ENCODE results near the gene CGRRF1. TPM values are rescaled to one million over a fixed set of nuclear protein-coding genes. Genes with fewer than 3 reads are reported as not detected.
A peak's percentile ranks its signal among the peaks of the same experiment; 100 is the strongest.

CGRRF1 gene
- total RNA-seq, 2 donors from 2014 or later: 17.1 to 25.7 TPM

DNA sequence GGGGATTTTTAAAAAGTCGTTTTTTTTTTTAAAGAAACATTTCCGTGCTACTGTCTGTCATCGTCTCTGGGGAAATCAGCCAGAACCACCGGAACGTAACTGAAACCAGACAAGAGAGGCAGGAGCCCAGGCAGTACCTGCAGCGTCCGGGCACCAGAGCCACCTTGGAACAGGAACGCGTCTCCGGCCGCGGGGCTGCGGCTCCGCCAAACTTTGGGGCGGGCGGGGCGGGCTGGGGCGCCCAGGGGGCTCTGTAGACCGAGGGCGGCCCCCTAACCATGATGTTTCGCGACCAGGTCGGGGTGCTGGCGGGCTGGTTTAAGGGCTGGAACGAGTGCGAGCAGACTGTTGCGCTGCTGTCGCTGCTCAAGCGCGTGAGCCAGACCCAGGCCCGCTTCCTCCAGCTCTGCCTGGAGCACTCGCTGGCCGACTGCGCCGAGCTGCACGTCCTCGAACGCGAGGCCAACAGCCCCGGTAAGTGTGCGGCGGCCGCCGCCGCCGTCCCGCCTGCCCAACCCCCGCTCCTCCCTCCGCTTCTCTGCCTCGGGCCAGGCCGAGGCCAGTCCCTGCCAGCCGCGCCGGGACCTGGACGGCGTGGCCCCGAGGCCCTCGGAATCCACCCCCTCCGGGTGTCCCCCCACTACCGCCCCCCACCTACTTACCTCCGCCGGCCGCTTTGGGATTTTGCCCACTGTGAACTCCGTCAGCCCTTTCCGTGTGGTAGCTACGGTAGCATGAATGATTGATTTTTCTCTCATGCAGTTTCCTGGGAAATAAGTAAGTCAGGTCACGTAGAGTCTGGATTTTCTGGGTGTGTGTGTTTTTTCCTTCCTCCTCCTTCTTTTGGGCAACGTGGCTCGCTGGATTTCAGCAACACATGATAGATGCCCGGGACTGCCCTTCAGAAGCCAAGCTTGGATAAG lies 58.2 kb downstream of the CGRRF1 start:
- under 1% methylated on average over 64 of the region's 70 CpGs for WGBS
- peak; percentile 37 for DNase-seq (ENCODE audit: low spot score)
- H3K4me3 ChIP-seq: peak overlapping the region; percentile 65 to 66
- intact Hi-C loops (cut with DNase I): loop anchor here (2.0 kb wide), 1 partner anchor 109 kb away; no protein-coding TSS in a partner anchor
- peak overlapping the region; percentile 93 to 97 for H3K27ac ChIP-seq
- no peaks in the 10 kb centered on the region for H3K36me3 ChIP-seq
- TF ChIP-seq POLR2AphosphoS5 (IDR thresholded peaks at IDR 0.05) (no peak), POLR2A (IDR thresholded peaks at IDR 0.05) (no peak)
- TF ChIP-seq, protein P1, sequence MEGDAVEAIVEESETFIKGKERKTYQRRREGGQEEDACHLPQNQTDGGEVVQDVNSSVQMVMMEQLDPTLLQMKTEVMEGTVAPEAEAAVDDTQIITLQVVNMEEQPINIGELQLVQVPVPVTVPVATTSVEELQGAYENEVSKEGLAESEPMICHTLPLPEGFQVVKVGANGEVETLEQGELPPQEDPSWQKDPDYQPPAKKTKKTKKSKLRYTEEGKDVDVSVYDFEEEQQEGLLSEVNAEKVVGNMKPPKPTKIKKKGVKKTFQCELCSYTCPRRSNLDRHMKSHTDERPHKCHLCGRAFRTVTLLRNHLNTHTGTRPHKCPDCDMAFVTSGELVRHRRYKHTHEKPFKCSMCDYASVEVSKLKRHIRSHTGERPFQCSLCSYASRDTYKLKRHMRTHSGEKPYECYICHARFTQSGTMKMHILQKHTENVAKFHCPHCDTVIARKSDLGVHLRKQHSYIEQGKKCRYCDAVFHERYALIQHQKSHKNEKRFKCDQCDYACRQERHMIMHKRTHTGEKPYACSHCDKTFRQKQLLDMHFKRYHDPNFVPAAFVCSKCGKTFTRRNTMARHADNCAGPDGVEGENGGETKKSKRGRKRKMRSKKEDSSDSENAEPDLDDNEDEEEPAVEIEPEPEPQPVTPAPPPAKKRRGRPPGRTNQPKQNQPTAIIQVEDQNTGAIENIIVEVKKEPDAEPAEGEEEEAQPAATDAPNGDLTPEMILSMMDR (IDR thresholded peaks at IDR 0.05): no peak
- no peaks in the 10 kb centered on the region for H3K9me3 ChIP-seq
- H3K4me1 ChIP-seq (replicated peaks): no peaks in the 10 kb centered on the region
- no peaks in the 10 kb centered on the region for H3K27me3 ChIP-seq (replicated peaks; ENCODE audit: insufficient read depth)

DNA sequence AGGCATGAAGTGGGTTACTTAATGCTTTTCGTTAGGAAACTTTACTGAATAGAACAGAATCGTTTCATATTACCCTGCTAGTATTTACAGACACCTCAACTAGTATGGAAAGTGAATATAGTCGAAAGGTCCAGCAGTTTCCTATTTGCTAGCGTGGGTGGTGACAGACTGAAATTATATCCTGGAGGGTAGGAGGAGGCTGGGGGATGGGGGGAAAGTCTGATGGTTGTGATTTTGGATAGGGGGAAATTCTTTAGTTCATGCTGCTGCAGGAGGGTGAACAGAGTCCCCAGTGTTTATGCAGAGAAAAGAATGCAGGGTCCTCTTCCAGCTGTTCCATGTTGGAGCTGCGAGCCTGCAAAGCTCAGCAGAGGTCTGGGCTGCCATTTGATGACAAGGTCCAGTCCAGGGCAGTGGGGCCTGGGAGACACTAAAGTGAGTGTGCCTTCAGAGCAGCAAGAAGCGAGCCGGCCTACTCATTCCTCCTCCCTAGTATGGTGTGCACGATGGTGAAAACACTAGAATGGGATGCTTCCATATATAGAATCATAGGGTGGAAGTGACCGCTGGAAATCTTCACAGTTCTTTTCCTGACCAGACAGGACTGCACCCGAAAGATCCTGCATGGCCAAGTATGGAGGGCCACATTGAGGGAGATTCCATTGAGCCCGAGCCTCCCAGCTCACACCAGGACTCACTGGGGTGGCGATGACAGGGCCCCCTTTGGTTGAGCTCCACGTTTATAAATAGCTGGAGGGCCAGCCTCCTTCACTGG lies 59.3 kb downstream of the CGRRF1 start:
- intact Hi-C loops (cut with DNase I): no loop called here
- WGBS: 64% methylated on average over 13 of the region's 13 CpGs
- Histone ChIP-seq H3K4me1 (replicated peaks) (no peaks in the 10 kb centered on the region), H3K27me3 (replicated peaks; ENCODE audit: insufficient read depth) (no peaks in the 10 kb centered on the region), H3K9me3 (no peaks in the 10 kb centered on the region), H3K27ac (peak overlapping the region; percentile 93 to 97), H3K36me3 (no peaks in the 10 kb centered on the region), H3K4me3 (peak overlapping the region in 1 of 2 donors; percentile 66)
- no peak for DNase-seq (ENCODE audit: low spot score)
- TF ChIP-seq POLR2AphosphoS5 (IDR thresholded peaks at IDR 0.05) (peak; percentile 18), POLR2A (IDR thresholded peaks at IDR 0.05) (no peak)
- TF ChIP-seq, protein P1 (IDR thresholded peaks at IDR 0.05): no peak

DNA sequence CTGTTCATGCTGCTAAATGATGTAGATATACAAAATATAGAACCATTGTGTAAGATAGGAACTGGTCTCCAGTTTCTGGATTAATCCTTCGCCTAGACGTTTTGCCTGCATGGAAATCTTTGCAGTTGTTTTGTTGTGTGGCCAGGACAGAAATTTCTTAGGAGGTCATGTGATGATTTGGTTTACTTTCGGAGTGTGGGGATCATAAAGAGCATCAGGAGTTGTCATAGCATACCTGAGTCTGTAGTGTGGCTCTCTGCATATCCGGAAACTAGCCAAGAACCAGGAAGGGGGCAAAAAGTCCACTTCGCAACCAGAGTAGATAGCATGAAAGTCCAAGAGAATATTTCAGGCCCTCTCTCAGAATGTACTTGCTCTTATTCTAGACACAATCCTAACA lies 60.3 kb downstream of the CGRRF1 start:
- no peaks in the 10 kb centered on the region for H3K36me3 ChIP-seq
- intact Hi-C loops (cut with DNase I): loop anchor here (5.0 kb wide), 2 partner anchors 37 to 77 kb away; no protein-coding TSS in a partner anchor
- H3K27ac ChIP-seq: peak overlapping the region; percentile 40 to 93
- H3K4me3 ChIP-seq: no peak overlapping the region
- no peak for DNase-seq (ENCODE audit: low spot score)
- H3K27me3 ChIP-seq (replicated peaks; ENCODE audit: insufficient read depth): no peaks in the 10 kb centered on the region
- no peaks in the 10 kb centered on the region for H3K9me3 ChIP-seq
- no peak for TF ChIP-seq POLR2AphosphoS5 (IDR thresholded peaks at IDR 0.05)
- TF ChIP-seq, protein P1 (IDR thresholded peaks at IDR 0.05): no peak
- TF ChIP-seq POLR2A (IDR thresholded peaks at IDR 0.05): no peak
- WGBS: 74% methylated on average over 5 of the region's 5 CpGs
- no peaks in the 10 kb centered on the region for H3K4me1 ChIP-seq (replicated peaks)

- no peak for TF ChIP-seq POLR2A (IDR thresholded peaks at IDR 0.05)
- TF ChIP-seq POLR2AphosphoS5 (IDR thresholded peaks at IDR 0.05): no peak
- TF ChIP-seq, protein P1 (IDR thresholded peaks at IDR 0.05): no peak
- DNase-seq (ENCODE audit: low spot score): no peak
- WGBS: 83% methylated on average over 5 of the region's 5 CpGs
- H3K4me3 ChIP-seq: no peak overlapping the region
- no peaks in the 10 kb centered on the region for H3K27me3 ChIP-seq (replicated peaks; ENCODE audit: insufficient read depth)
- no peaks in the 10 kb centered on the region for H3K9me3 ChIP-seq
- intact Hi-C loops (cut with DNase I): loop anchor here (5.0 kb wide), 2 partner anchors 36 to 76 kb away; no protein-coding TSS in a partner anchor
- no peaks in the 10 kb centered on the region for H3K36me3 ChIP-seq
- H3K27ac ChIP-seq: no peak overlapping the region
- H3K4me1 ChIP-seq (replicated peaks): no peaks in the 10 kb centered on the region
Measured at GRCh38 chr14:54570631-54571415, 61.1 kb downstream of the CGRRF1 start.

Measured in prostate gland (tissue), 2 donors.